NB4 (cell line): ENCODE data around the gene ZNF764.

Experiments used
- DNase-seq: peaks from one replicate; pipeline ENCODE4 v3.0.0; 2010; ENCODE audit warnings: low read depth
- H3K4me3 ChIP-seq: one replicate; pipeline ENCODE4 v1.5.1; 2011; ENCODE audit warnings: mild to moderate bottlenecking, low read depth, low read length, moderate library complexity
- CTCF ChIP-seq: IDR thresholded peaks from one replicate; pipeline ENCODE4 v1.5.1; 2012; ENCODE audit warnings: low read depth, low read length
- MAX ChIP-seq: IDR thresholded peaks from 2 replicates; pipeline ENCODE4 v1.6.1; 2011; ENCODE audit warnings: low read depth, low read length
- MYC ChIP-seq: IDR thresholded peaks from 2 replicates; pipeline ENCODE4 v1.6.1; 2011; ENCODE audit warnings: low read depth, low read length
- POLR2A ChIP-seq: IDR thresholded peaks from 2 replicates; pipeline ENCODE4 v1.6.1; 2011; ENCODE audit warnings: mild to moderate bottlenecking; ENCODE audit not compliant: insufficient read length; ENCODE audit errors: extremely low read depth

ZNF764 gene

DNA sequence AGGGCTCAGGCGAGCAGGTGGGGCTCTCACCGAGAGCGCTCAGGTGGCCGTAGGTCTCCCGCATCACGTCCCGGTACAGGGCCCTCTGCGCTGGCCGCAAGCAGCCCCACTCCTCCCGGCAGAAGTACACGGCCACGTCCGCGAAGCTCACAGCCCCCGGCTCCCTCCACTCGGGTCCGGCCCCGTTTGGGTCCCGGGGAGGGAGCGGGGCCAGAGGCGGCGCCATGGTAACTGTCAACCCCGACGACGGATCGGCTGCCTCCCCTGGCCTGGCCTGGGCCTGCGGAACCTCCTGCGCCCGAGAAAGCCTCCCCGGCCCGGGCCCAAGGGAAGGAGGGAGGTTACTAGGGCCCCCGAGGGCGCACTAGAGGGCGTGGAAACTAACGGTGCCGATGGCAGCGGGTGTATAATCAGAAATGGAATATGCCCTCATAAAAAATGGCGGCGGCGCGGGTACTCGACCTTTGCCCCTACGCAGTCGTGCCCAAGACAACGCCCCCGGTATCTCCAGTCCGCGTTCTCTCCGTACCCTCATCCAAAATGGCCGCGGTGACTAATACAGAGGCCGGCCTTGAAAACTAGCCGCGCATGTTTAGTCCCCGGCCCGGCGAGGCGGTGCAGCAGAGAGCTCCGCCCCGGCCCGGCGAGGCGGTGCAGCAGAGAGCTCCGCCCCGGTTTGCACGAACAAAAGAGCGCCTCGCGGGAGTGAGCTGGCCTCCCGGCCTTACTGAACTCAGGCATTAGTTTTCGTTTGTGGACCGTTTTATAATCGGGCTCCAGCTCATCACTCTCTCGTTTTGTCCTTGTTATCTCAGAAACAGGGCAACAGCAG, at the start of gene ZNF764:
ZNF764 (minus strand) TSS at position 418 of the 832 bp plus-strand sequence; CDS start at position 226, 192 bp downstream.
- TF ChIP-seq MYC (peak; percentile 74; the same call in 1 of the 2 replicates), POLR2A (peak; percentile 69), CTCF (no peak), MAX (peak; percentile 61)
- peak within 1 kb of the TSS; percentile 76 for H3K4me3 ChIP-seq
- peak; percentile 98 for DNase-seq

DNA sequence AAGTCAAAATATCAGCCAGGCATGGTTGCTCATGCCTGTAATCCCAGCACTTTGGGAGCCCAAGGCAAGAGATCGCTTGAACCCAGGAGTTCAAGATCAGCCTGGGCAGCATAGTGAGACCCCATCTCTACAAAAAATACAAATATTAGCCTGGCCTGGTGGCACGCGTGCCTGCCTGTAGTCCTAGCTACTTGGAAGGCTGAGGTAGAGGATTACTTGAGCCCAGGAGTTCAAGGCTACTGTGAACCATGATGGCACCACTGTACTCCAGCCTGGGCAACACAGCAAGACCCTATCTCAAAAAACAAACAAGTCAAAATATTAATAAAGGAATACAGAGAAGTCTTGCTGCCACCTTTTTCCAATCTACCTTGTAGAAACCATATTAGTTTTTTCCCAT, 47.8 kb upstream of the ZNF764 start:
- TF ChIP-seq POLR2A, result no peak
- no peak for DNase-seq
- H3K4me3 ChIP-seq, result no peak overlapping the region

DNA sequence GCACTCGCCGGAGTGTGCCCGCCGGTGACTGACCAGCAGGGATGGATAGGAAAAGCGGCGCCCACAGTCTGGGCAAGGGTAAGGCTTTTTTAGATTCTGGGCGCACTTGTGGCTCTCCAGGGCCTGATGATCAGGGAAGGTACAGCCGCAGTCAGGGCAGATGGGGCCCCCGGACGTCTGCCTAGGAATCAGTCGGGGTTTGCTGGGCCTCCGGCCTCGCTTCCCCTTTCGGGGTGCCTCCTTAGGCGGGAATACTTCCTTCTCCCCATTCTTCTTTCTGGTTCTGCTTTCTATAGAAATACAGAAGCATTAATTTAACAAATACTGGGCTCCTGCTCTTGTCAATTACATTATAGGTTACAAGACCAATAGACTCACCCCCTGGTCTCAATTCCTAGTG, 47.0 kb upstream of the ZNF764 start:
- no peak for DNase-seq
- TF ChIP-seq CTCF, result no peak
- no peak for TF ChIP-seq MYC
- TF ChIP-seq MAX, result no peak
- TF ChIP-seq POLR2A, result no peak

GRCh38 chr16:30604316-30604947, 46.3 kb upstream of the ZNF764 start:
- H3K4me3 ChIP-seq, result no peak overlapping the region
- no peak for DNase-seq
- TF ChIP-seq CTCF, result no peak
- no peak for TF ChIP-seq MYC
- TF ChIP-seq POLR2A, result no peak
- TF ChIP-seq MAX, result no peak

More for the DNA sequence above, 47.0 kb upstream of the ZNF764 start:
- H3K4me3 ChIP-seq, result no peak overlapping the region

GRCh38 chr16:30603945-30604315, 45.8 kb upstream of the ZNF764 start:
- no peak for DNase-seq
- TF ChIP-seq CTCF, result no peak
- no peak for TF ChIP-seq MAX
- no peak for TF ChIP-seq MYC
- no peak for TF ChIP-seq POLR2A
- no peak overlapping the region for H3K4me3 ChIP-seq

DNA sequence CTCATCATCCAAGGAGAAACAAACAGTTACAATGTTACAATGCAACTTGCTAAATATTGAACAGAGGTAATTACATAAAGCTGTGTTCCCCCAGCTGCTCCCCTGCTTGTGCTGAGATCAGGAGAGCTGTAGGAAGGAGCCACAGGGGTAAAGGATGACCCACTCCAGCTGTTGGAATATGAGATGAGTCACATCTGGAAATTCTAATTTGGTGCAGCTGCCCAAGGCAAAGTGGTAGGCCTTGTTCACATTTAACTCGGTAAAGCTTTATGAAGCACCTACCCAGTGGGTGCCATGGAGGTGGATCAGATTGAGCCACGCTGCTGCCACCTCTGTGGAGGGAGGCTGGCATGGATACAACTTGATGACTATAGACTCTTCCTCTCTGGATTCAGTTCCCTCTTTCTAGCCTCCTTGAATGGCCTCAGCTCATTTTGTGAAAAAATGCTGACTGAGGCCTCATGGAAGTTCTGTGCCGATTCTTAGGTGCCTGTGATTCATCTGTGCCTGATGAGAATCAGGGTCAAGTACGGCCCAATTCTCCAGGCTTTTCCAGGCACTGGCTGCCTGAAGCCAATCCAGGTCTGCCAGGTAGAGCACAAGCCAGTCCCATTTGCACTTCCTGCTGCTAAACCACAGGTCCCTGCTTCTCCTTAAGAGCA, 44.6 kb upstream of the ZNF764 start:
- TF ChIP-seq MYC (no peak), MAX (no peak), CTCF (no peak), POLR2A (no peak)
- no peak overlapping the region for H3K4me3 ChIP-seq
- no peak for DNase-seq
